Adipose tissue (tissue), 3 donors: ENCODE results near the gene CNKSR1. TPM values are rescaled to one million over a fixed set of nuclear protein-coding genes. Genes with fewer than 3 reads are reported as not detected.

Experiments used
- polyA plus RNA-seq, 3 donors: library from polyadenylated mRNA; stranded (reverse); fragments of 200-250 nt; gene quantifications; one replicate each; pipeline ENCODE4 v1.2.3, GENCODE V29; 2013
- donor health status: healthy with polysubstance abuse.
- donor health status: Bipolar disorder and iron deficiency.
- donor health status: healthy.

Gene CNKSR1
- polyA plus RNA-seq, 3 donors, result 1.1 to 13.7 (median 1.3) TPM

Other genes starting within 250 kb of the CNKSR1 start
- gene PAFAH2, start 179.4 kb upstream of the CNKSR1 start, polyA plus RNA-seq, result 1 to 10 TPM; 4.3 to 9.8 (median 4.9) TPM
- gene EXTL1, start 155.7 kb upstream of the CNKSR1 start, polyA plus RNA-seq, result under 1 TPM; 0.04 to 0.34 (median 0.09) TPM
- gene SLC30A2, start 131.4 kb upstream of the CNKSR1 start, polyA plus RNA-seq, result 10 to 100 TPM in 1 of 3 donors, under 1 TPM in 1, not detected in 1; 0.07 to 99.7 TPM
- under 1 TPM; 0.11 to 0.67 (median 0.12) TPM for gene TRIM63, start 109.9 kb upstream of the CNKSR1 start, polyA plus RNA-seq
- 1 to 10 TPM; 1.7 to 2.7 (median 1.7) TPM for gene PDIK1L, start 65.7 kb upstream of the CNKSR1 start, polyA plus RNA-seq
- 10 to 100 TPM in 2 of 3 donors, 1 to 10 TPM in 1; 1.5 to 13.4 (median 13.3) TPM for gene FAM110D, start 18.4 kb upstream of the CNKSR1 start, polyA plus RNA-seq
- gene C1orf232, start 8.5 kb upstream of the CNKSR1 start, polyA plus RNA-seq, result not detected
- 10 to 100 TPM; 58.4 to 94.6 (median 80.4) TPM for gene ZNF593, start 7.6 kb upstream of the CNKSR1 start, polyA plus RNA-seq
- under 1 TPM in 2 of 3 donors, not detected in 1; 0.32 to 0.61 TPM for gene ZNF593OS, start 5.7 kb upstream of the CNKSR1 start, polyA plus RNA-seq
- gene CATSPER4, start 13.1 kb downstream of the CNKSR1 start, polyA plus RNA-seq, result not detected
- gene CEP85, start 56.7 kb downstream of the CNKSR1 start, polyA plus RNA-seq, result 1 to 10 TPM; 1.3 to 3.3 (median 1.9) TPM
- gene SH3BGRL3, start 102.6 kb downstream of the CNKSR1 start, polyA plus RNA-seq, result 100 to 1,000 TPM in 2 of 3 donors, 10 to 100 TPM in 1; 54.1 to 269 (median 154) TPM
- gene UBXN11, start 129.1 kb downstream of the CNKSR1 start, polyA plus RNA-seq, result 10 to 100 TPM; 13.1 to 19.1 (median 16.9) TPM
- 10 to 100 TPM; 15.8 to 27.6 (median 20.2) TPM for gene CD52, start 140.5 kb downstream of the CNKSR1 start, polyA plus RNA-seq
- under 1 TPM in 2 of 3 donors, not detected in 1; 0.14 to 0.18 TPM for gene CRYBG2, start 176.6 kb downstream of the CNKSR1 start, polyA plus RNA-seq
- gene ZNF683, start 195.3 kb downstream of the CNKSR1 start, polyA plus RNA-seq, result under 1 TPM in 1 of 3 donors, not detected in 2; 0.46 TPM
- not detected for gene LIN28A, start 233.3 kb downstream of the CNKSR1 start, polyA plus RNA-seq